GM21423 (cell line): ENCODE data around the gene GBX2.
"Not testable (repeated sequence)": the region's sequence is repeated elsewhere in the genome, so short reads cannot be mapped to it uniquely, and the experiment has no call there.

Experiments
- ATAC-seq: cut with Tn5 transposase; IDR thresholded peaks from one replicate; pipeline ENCODE4 v1.9.1; 2021; ENCODE audit warnings: mild to moderate bottlenecking, moderate library complexity; ENCODE audit not compliant: unreplicated experiment

Gene GBX2

DNA sequence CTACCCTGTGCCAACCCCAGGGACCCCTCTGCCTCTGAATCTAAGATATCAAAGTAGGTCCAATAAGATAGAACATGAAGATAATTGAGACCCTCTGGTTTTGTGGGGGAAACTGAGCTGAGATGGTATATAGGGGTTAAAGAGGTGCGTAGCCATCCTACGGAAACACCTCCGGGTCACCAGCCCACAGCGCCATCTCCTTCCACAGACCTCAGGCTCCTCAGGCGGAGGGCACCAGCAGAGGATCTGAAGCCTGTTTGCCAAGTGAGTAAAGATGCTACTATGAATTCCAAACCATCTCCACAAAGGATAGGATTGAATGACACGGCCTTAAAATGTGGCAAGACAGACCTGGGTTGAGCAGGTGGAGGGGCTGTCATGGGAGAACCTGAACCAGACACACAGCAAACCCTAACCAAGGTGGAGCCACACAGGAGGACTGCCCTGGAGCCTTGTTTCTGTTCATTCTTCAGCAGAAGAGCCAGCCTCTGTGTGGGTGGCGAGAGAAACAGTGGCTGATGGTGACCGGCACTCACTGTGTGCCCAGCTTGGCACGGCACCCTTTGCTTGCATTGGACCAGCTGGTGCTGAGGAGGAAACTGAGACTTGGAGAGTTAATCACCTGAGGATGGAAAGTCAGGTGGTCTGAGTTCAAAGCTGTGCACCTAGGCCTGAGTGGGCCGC is 10.2 kb downstream of the GBX2 start:
- ATAC-seq, result no peak

- no peak for ATAC-seq
These were observed 10.8 kb downstream of the GBX2 start for GRCh38 chr2:236157366-236157765.

DNA sequence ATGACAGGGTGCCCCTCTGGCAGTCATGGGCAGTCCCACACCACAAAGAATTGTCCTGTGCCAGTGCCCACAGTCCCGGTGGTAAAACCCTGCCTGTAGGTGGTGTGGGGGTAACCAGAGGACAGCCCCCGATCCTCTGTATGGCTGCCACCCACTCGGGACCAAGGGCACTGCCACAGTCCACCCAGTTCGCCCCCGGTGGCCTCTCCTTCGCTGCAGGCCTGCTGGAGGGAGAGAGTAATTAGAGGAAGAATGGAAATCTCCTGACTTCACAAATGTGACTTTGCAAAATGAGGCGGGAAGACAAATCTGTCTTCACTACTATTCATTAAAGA is 11.4 kb downstream of the GBX2 start:
- no peak for ATAC-seq

DNA sequence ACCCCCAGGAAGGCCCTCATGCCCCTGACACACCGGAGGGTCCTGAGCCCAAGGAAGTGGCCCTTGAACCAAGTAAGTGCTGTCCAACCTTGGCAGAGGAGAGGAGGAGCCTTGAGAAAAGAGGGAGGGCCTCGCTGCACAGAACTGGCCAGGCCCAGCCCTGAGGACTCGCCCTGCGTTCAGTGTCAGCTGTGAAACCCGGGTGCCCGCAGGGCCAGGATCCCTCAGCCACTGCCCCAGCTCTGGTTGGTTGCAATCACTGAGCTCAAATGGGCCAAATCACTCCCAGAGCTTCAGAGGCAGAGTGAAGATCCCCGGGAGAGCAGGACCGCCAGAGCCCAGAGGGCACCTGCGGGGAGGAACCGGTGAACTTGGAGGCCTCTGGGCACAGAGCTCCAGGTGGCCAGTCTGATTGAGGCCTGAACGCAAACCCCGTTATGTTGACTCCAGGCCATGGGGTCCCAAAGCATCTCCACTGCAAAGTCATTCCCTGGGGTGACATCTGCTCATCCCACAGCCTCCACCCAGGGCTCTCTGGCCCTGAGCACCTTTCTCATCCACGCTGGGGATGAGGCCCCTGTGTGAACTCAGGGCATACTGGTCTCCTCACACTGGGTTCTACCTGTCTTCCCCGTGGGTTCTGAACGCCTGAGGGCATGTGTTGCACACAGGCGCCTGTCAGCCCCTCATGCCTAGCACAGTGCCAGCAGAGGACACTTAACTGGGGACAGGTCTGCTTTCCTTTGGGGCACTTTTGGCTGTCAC is 11.9 kb downstream of the GBX2 start:
- no peak for ATAC-seq

GRCh38 chr2:236155406-236155805 is 12.8 kb downstream of the GBX2 start:
- no peak for ATAC-seq

GRCh38 chr2:236146436-236146835 is 21.8 kb downstream of the GBX2 start:
- ATAC-seq, result no peak

- ATAC-seq, result no peak
These were observed 24.4 kb downstream of the GBX2 start for GRCh38 chr2:236143811-236144210.

GRCh38 chr2:236141616-236142015 is 26.6 kb downstream of the GBX2 start:
- ATAC-seq, result not testable (repeated sequence)

DNA sequence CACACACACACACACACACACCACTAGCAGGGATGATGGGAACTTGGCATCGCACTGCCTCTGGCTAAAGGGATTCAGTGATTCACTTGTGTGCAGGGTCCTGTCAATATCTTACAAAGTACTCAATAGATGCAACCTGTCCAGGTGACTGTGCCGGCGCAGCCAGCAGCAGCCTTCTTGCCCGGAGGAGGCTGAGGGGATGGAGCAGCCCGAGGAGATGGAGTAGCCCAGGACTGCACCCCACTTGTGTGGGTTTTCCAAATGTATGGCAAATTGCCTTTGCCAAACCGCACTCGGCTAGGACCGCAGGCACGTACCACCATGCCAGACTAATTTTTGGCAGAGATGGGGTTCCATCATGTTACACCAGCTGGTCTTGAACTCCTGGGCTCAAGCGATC is 31.1 kb downstream of the GBX2 start:
- no peak for ATAC-seq

DNA sequence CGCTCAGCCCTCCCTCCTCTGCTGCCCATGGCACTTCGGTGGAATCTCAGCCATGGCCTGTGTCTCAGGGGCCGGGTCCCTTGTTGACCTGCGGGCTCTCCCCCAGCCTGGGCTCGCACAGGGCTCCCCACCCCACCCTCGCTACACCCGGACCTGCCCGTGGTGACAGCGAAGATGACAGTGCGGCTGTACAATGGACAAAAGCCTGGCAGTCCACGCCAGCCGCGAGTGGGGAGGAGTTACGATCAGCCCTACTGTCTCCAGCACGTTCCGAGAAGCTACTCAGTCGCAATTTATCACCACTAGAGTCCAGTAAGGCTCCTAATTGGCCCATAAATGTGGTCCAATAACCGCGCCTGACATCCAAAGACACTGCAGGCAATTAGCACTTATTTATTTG is 31.6 kb downstream of the GBX2 start:
- ATAC-seq, result no peak

- no peak for ATAC-seq
These were observed 34.7 kb downstream of the GBX2 start for GRCh38 chr2:236133410-236134012.

DNA sequence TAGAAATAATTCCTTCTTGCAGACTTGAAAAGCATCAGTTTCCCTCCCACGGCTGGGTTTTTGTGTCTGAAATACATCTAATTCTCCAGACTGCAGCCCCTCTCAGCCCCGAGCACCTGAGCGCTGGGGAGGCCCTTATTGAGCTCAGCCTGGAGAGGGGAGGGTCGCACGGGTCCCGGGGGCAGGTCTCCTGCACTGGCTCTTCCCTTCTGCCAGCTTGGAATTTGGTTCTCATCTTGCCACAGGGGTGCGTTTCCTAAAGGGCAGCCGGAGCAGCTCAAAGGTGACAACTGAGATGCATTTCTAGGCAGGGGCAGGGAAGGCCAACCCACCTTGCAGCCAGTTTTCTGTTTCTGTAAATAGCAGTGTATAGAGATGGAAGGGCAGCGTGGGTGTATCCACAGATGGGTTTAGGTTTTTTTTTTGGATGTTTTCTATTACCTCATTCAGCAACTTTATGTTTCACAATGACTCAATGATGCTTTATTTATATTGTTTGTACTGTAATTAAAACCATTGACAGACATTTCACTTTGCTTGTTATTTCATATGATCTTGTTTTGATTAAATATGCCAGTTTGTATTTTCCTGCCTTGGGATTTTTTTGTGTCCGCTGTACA is 37.0 kb downstream of the GBX2 start:
- ATAC-seq, result no peak

GRCh38 chr2:236130349-236130998 is 37.7 kb downstream of the GBX2 start:
- ATAC-seq, result no peak

DNA sequence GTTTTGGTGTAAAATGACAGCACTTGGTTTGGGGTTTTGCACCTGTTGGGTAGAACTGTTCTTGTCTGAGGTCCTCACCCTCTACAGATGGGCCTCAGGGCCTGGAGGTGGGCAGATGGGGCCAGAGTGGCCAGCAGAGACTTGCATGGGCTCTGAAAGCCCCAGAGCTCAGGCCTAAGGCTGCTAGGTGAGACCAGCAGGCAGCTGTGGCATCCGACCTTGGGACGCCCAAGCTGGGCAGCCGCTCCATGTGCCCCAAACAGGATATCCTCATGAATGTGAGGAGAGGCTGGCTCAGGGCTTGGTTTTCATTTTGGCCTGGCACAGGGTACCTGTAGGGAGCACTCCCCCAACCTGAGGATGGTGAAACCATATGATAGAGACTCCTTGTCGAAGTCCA is 38.3 kb downstream of the GBX2 start:
- ATAC-seq, result no peak

- no peak for ATAC-seq
These were observed 39.9 kb downstream of the GBX2 start for GRCh38 chr2:236128321-236128720.

- no peak for ATAC-seq
These were observed 41.2 kb downstream of the GBX2 start for GRCh38 chr2:236127010-236127409.

DNA sequence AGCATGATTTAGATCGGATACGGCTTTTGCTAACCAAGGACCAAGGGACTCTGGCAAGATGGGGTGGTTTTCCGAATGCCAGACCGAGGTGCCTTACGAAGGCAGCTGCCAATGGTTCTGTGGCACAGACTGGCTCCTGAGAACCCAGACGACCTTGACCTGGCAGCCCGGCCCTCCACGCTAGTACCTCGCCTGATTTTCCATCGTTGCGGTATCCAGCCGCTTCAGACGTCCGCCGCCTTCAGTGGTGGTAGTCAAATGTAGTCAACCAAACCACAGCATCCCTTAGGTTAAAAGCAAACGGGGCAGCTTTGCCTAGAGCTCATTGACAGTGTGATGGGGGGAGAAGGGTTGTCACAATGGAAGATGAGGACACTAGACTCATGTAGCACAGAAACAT is 42.6 kb downstream of the GBX2 start:
- no peak for ATAC-seq

DNA sequence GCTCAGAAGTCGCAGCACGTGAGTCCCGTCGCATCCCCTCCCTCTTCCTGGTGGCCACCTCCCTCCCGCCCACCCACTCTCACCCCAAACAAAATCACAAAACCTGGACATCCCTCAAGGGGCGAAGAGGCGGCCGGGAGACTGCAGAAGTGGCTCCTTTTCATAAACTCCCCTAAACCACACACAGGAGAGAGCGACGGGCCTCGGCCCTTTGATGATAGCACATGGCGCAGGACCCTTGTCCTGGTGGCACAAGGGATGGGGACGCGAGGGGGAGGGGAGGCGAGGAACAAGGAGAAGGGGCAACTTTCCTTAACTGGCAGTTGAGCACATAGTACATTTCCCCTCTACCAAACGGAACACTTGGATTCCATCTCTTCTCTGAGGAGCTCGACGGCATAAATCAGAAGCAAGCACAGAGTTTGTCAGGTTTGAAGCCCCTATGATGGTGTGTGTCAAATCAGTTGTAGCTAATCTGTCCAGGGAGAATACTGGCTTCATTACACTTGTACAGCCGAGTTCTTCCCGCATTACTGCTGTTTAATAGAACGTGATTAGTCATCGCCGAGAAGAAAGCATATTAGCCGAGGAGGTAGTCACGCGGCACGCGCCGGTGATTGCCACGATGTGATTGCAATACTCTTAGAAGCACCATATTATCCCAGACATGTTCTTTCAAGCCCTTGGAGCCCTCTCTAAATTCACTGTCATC is 43.8 kb downstream of the GBX2 start:
- no peak for ATAC-seq

DNA sequence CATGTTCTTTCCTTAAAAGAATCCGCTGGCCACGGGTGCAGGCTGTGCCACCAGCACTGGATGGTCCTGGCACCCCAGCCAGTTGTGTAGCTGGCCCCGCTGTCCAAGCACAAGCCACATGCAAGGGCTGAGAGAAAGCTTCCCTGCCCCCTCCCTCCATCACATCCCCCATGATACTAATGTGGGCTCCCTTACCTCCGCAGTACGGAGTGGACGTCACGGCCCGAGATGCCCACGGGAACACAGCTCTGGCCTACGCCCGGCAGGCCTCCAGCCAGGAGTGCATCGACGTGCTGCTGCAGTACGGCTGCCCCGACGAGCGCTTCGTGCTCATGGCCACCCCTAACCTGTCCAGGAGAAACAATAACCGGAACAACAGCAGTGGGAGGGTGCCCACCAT is 44.5 kb downstream of the GBX2 start:
- no peak for ATAC-seq

GRCh38 chr2:236122236-236122635 is 46.0 kb downstream of the GBX2 start:
- ATAC-seq, result no peak

GRCh38 chr2:236121546-236121945 is 46.6 kb downstream of the GBX2 start:
- ATAC-seq, result no peak
